Ectodermal cell (in vitro differentiated cells): Measurements from ENCODE around the gene CKLF.
"Not testable (repeated sequence)": the region's sequence is repeated elsewhere in the genome, so short reads cannot be mapped to it uniquely, and the experiment has no call there.

Source experiments
- H3K27ac ChIP-seq: 2 replicates; pipeline ENCODE4 v1.7.0; 2013; ENCODE audit warnings: mild to moderate bottlenecking, low read depth, low read length; ENCODE audit not compliant: insufficient read depth, poor library complexity, severe bottlenecking
- H3K27me3 ChIP-seq: 2 replicates; pipeline ENCODE4 v1.7.0; 2013; ENCODE audit warnings: mild to moderate bottlenecking, low read length; ENCODE audit not compliant: insufficient read depth, control insufficient read depth, poor library complexity, severe bottlenecking
- H3K36me3 ChIP-seq: one replicate; pipeline ENCODE4 v1.7.0; 2013; ENCODE audit warnings: low read length; ENCODE audit not compliant: control insufficient read depth, insufficient read depth
- H3K4me1 ChIP-seq: one replicate; pipeline ENCODE4 v1.7.0; 2013; ENCODE audit warnings: low read length; ENCODE audit not compliant: control insufficient read depth, insufficient read depth
- H3K4me3 ChIP-seq: 2 replicates; pipeline ENCODE4 v1.7.0; 2013; ENCODE audit warnings: low read depth, low read length, control low read depth; ENCODE audit not compliant: insufficient read depth
- H3K9me3 ChIP-seq: 2 replicates; pipeline ENCODE4 v1.7.0; 2013; ENCODE audit warnings: mild to moderate bottlenecking, low read length, moderate library complexity; ENCODE audit not compliant: control insufficient read depth
- WGBS, 2 experiments: methylation state at CpG; one replicate each; pipeline ENCODE4 v1.1.7; 2013; ENCODE audit warnings: missing lambda C conversion rate in 2 of 2; 5-methylcytosine and 5-hydroxymethylcytosine counted together

Gene CKLF

GRCh38 chr16:66608241-66609138 lies 56.1 kb downstream of the CKLF start:
- Histone ChIP-seq H3K4me3 (no peak overlapping the region), H3K27me3 (no peaks in the 10 kb centered on the region), H3K9me3 (no peaks in the 10 kb centered on the region), H3K4me1 (peaks cover 9% of the 10 kb centered on the region), H3K27ac (no peak overlapping the region), H3K36me3 (peaks cover 38% of the 10 kb centered on the region)
- 41 to 42% methylated on average over 17 of the region's 17 CpGs for WGBS, 2 experiments

GRCh38 chr16:66609139-66609510 lies 56.7 kb downstream of the CKLF start:
- H3K9me3 ChIP-seq = no peaks in the 10 kb centered on the region
- H3K27ac ChIP-seq = no peak overlapping the region
- no peak overlapping the region for H3K4me3 ChIP-seq
- 89% methylated on average over 12 of the region's 12 CpGs for WGBS, 2 experiments
- no peaks in the 10 kb centered on the region for H3K27me3 ChIP-seq
- H3K36me3 ChIP-seq = peaks cover 44% of the 10 kb centered on the region
- peaks cover 9% of the 10 kb centered on the region for H3K4me1 ChIP-seq

- Histone ChIP-seq H3K4me1 (peaks cover 9% of the 10 kb centered on the region), H3K9me3 (no peaks in the 10 kb centered on the region), H3K27ac (no peak overlapping the region), H3K36me3 (peaks cover 52% of the 10 kb centered on the region), H3K27me3 (no peaks in the 10 kb centered on the region), H3K4me3 (no peak overlapping the region)
- WGBS, 2 experiments = 93 to 94% methylated on average over 14 of the region's 14 CpGs
Observed at GRCh38 chr16:66610111-66610820, 57.9 kb downstream of the CKLF start.

- peaks cover 52% of the 10 kb centered on the region for H3K36me3 ChIP-seq
Observed at GRCh38 chr16:66611911-66612310, 59.5 kb downstream of the CKLF start.

GRCh38 chr16:66612422-66612821 lies 60.0 kb downstream of the CKLF start:
- Histone ChIP-seq H3K27ac (no peak overlapping the region), H3K4me3 (no peak overlapping the region), H3K4me1 (peaks cover 10% of the 10 kb centered on the region), H3K27me3 (no peaks in the 10 kb centered on the region), H3K9me3 (no peaks in the 10 kb centered on the region), H3K36me3 (peaks cover 52% of the 10 kb centered on the region)
- 88 to 89% methylated on average over 14 of the region's 14 CpGs for WGBS, 2 experiments

More at GRCh38 chr16:66611911-66612310, 59.5 kb downstream of the CKLF start:
- not testable (repeated sequence) for H3K4me3 ChIP-seq, H3K27me3 ChIP-seq, H3K4me1 ChIP-seq, H3K27ac ChIP-seq, H3K9me3 ChIP-seq
- 93 to 94% methylated on average over 8 of the region's 8 CpGs for WGBS, 2 experiments

- 94 to 96% methylated on average over 12 of the region's 12 CpGs for WGBS, 2 experiments
- Histone ChIP-seq H3K4me1 (peaks cover 5% of the 10 kb centered on the region), H3K27me3 (no peaks in the 10 kb centered on the region), H3K4me3 (no peak overlapping the region), H3K27ac (no peak overlapping the region), H3K9me3 (no peaks in the 10 kb centered on the region), H3K36me3 (peaks cover 52% of the 10 kb centered on the region)
Observed at GRCh38 chr16:66614161-66614802, 61.9 kb downstream of the CKLF start.
